ENCODE results near the gene GP1BB.

GRCh38 chr22:19744350-19745006 is 21.1 kb downstream of the GP1BB start:
- TF ChIP-seq, protein P1, sequence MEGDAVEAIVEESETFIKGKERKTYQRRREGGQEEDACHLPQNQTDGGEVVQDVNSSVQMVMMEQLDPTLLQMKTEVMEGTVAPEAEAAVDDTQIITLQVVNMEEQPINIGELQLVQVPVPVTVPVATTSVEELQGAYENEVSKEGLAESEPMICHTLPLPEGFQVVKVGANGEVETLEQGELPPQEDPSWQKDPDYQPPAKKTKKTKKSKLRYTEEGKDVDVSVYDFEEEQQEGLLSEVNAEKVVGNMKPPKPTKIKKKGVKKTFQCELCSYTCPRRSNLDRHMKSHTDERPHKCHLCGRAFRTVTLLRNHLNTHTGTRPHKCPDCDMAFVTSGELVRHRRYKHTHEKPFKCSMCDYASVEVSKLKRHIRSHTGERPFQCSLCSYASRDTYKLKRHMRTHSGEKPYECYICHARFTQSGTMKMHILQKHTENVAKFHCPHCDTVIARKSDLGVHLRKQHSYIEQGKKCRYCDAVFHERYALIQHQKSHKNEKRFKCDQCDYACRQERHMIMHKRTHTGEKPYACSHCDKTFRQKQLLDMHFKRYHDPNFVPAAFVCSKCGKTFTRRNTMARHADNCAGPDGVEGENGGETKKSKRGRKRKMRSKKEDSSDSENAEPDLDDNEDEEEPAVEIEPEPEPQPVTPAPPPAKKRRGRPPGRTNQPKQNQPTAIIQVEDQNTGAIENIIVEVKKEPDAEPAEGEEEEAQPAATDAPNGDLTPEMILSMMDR (IDR thresholded peaks at IDR 0.05; ENCODE audit: low read depth, low read length) = no peak
- TF ChIP-seq EZH2phosphoT487 (IDR thresholded peaks at IDR 0.05; ENCODE audit: low read depth) = no peak

All from OCI-LY3 (cell line).